ENCODE results near the gene MUC13.

DNA sequence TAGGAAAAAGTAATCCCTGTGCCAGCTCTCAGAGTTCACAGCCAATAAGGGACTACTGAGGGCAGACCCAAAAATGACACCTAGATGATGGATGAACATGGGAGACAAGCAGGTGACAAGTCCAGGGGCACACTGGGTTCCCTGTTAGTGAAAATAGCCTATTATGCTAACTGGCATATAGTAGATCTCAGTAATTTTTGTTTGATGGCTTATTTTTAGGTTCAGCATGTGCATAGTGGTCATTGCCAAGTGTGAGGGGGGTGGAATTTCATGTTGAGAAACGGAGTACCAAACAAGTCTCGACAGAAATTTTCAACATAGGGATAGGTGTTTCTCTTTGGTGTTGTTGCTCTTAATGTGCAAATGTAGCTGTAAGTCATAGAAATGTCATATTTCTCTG is 41.0 kb downstream of the MUC13 start:
- TF ChIP-seq, protein P1, sequence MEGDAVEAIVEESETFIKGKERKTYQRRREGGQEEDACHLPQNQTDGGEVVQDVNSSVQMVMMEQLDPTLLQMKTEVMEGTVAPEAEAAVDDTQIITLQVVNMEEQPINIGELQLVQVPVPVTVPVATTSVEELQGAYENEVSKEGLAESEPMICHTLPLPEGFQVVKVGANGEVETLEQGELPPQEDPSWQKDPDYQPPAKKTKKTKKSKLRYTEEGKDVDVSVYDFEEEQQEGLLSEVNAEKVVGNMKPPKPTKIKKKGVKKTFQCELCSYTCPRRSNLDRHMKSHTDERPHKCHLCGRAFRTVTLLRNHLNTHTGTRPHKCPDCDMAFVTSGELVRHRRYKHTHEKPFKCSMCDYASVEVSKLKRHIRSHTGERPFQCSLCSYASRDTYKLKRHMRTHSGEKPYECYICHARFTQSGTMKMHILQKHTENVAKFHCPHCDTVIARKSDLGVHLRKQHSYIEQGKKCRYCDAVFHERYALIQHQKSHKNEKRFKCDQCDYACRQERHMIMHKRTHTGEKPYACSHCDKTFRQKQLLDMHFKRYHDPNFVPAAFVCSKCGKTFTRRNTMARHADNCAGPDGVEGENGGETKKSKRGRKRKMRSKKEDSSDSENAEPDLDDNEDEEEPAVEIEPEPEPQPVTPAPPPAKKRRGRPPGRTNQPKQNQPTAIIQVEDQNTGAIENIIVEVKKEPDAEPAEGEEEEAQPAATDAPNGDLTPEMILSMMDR (IDR thresholded peaks at IDR 0.05): no peak
- TF ChIP-seq POLR2A (IDR thresholded peaks at IDR 0.05): no peak
- TF ChIP-seq POLR2AphosphoS5 (IDR thresholded peaks at IDR 0.05): no peak

Measured in breast epithelium (tissue), 3 donors.